ENCODE results near the gene BHLHE40. TPM values are rescaled to one million over a fixed set of nuclear protein-coding genes. Genes with fewer than 3 reads are reported as not detected.

The BHLHE40 gene
- total RNA-seq, 1 donor from 2014 or later: 33.9 TPM

DNA sequence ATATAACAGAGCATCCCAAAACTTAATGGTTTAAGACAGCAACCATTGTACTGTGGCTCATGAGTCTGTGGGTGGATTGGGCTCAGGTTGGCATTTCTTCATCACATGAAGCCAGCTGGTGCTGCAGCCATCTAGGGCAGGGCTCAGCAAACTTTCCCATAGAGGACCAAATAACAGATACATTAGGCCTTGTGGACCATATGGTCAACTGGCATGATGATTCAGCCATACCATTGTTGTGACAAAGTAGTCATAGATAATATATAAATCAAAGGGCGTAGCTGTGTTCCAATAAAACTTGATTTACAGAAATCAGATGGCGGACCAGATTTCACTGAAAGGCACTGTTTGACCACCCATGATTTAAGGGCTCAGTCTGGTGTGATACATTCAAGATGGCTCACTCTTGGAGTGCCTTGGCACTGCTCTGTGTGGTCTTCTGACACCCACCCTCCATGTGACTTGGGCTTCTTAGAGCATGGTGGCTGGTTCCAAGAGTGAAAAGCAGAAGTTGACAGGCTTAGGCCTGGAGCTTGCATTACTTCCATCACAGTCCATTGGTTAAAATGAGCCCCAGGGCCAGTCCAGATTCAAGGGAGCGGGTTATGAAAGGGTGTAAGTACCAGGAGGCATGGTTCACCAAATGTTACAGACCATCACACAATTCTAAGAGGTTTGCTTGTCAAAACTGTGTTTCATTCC is 40.8 kb upstream of the BHLHE40 start:
- no peak for DNase-seq
- Histone ChIP-seq H3K27me3 (ENCODE audit: low read depth) (no peaks in the 10 kb centered on the region), H3K27ac (replicated peaks) (no peak overlapping the region), H3K36me3 (no peaks in the 10 kb centered on the region), H3K9me3 (replicated peaks) (no peaks in the 10 kb centered on the region), H3K4me3 (no peak overlapping the region), H3K4me1 (no peaks in the 10 kb centered on the region)
- intact Hi-C loops (cut with micrococcal nuclease): no loop called here
- TF ChIP-seq, protein P1, sequence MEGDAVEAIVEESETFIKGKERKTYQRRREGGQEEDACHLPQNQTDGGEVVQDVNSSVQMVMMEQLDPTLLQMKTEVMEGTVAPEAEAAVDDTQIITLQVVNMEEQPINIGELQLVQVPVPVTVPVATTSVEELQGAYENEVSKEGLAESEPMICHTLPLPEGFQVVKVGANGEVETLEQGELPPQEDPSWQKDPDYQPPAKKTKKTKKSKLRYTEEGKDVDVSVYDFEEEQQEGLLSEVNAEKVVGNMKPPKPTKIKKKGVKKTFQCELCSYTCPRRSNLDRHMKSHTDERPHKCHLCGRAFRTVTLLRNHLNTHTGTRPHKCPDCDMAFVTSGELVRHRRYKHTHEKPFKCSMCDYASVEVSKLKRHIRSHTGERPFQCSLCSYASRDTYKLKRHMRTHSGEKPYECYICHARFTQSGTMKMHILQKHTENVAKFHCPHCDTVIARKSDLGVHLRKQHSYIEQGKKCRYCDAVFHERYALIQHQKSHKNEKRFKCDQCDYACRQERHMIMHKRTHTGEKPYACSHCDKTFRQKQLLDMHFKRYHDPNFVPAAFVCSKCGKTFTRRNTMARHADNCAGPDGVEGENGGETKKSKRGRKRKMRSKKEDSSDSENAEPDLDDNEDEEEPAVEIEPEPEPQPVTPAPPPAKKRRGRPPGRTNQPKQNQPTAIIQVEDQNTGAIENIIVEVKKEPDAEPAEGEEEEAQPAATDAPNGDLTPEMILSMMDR (IDR thresholded peaks at IDR 0.05; ENCODE audit: borderline replicate concordance): no peak

DNA sequence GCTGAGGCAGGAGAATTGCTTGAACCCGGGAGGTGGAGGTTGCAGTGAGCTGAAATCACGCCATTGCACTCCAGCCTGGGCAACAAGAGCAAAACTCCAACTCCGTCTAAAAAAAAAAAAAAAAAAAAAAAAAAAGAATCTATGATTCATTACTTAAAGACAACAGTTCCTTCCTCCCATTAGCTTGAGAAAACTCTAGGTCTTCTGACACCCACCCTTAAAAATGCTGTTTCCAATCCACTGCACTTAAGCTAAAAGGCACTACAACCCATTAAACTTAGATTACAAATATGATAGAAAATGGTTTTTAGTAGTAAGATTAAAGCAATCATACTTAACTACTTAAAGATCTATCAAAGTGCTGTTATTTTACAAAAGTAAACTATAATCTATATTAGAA is 40.0 kb upstream of the BHLHE40 start:
- Histone ChIP-seq H3K27ac (replicated peaks) (no peak overlapping the region), H3K4me3 (no peak overlapping the region), H3K36me3 (no peaks in the 10 kb centered on the region), H3K27me3 (ENCODE audit: low read depth) (no peaks in the 10 kb centered on the region), H3K4me1 (no peaks in the 10 kb centered on the region), H3K9me3 (replicated peaks) (no peaks in the 10 kb centered on the region)
- TF ChIP-seq, protein P1 (IDR thresholded peaks at IDR 0.05; ENCODE audit: borderline replicate concordance): no peak
- no peak for DNase-seq
- intact Hi-C loops (cut with micrococcal nuclease): no loop called here

DNA sequence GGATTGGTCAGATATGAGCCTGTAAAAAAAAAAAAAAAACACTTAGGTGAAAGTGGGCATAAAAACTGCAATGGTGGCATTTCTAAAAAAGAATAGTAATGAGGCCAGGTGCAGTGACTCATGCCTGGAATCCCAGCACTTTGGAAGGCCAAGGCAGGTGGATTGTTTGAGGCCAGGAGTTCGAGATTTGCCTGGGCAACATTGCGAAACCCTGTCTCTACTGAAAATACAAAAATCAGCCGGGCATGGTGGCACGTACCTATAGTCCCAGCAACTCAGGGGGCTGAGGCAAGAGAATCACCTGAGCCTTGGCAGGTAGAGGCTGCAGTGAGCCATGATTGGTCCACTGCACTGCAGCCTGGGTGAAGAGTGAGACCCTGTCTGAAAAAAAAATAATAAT is 38.3 kb upstream of the BHLHE40 start:
- Histone ChIP-seq H3K27me3 (ENCODE audit: low read depth) (no peaks in the 10 kb centered on the region), H3K27ac (replicated peaks) (no peak overlapping the region), H3K4me3 (no peak overlapping the region), H3K9me3 (replicated peaks) (no peaks in the 10 kb centered on the region), H3K4me1 (no peaks in the 10 kb centered on the region), H3K36me3 (no peaks in the 10 kb centered on the region)
- TF ChIP-seq, protein P1 (IDR thresholded peaks at IDR 0.05; ENCODE audit: borderline replicate concordance): no peak
- intact Hi-C loops (cut with micrococcal nuclease): no loop called here
- DNase-seq: no peak

DNA sequence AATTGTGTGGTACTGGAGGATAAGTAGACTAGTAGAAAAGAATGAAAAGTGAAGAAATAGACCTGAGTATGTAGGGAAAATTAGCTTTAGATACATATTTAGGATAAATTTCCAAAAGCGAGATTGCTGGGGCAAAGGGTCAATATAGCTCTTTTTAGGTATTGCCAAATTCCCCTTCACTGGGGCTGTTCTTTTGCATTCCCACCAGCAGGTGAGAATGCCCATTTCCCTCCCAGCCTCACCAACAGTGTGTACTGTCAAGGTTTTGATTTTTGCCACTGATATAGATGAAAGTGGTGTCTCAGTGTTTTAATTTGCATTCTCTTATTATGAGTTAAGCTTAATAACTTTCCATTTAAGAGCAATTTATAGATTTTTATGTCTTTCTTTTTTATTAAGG is 35.7 kb upstream of the BHLHE40 start:
- intact Hi-C loops (cut with micrococcal nuclease): no loop called here
- Histone ChIP-seq H3K4me1 (no peaks in the 10 kb centered on the region), H3K27me3 (ENCODE audit: low read depth) (no peaks in the 10 kb centered on the region), H3K27ac (replicated peaks) (no peak overlapping the region), H3K36me3 (no peaks in the 10 kb centered on the region), H3K9me3 (replicated peaks) (no peaks in the 10 kb centered on the region), H3K4me3 (no peak overlapping the region)
- no peak for DNase-seq
- TF ChIP-seq, protein P1 (IDR thresholded peaks at IDR 0.05; ENCODE audit: borderline replicate concordance): peak; percentile 29

DNA sequence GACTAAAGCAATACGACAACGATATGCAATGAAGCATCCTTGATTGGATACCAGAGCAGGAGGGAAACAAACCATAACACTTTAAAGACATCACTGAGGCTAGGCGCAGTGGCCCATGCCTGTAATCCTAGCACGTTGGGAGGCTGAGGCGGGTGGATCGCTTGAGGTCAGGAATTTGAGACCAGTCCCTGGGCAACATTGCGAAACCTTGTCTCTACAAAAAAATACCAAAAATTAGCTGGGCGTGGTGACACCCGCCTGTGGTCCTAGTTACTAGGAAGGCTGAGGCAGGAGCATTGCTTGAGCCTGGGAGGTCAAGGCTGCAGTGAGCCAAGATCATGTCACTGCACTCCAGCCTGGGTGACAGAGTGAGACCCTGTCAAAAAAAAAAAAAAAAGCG is 33.9 kb upstream of the BHLHE40 start:
- Histone ChIP-seq H3K9me3 (replicated peaks) (no peaks in the 10 kb centered on the region), H3K4me1 (peaks cover 15% of the 10 kb centered on the region), H3K36me3 (no peaks in the 10 kb centered on the region), H3K4me3 (no peak overlapping the region), H3K27ac (replicated peaks) (no peak overlapping the region), H3K27me3 (ENCODE audit: low read depth) (no peaks in the 10 kb centered on the region)
- TF ChIP-seq, protein P1 (IDR thresholded peaks at IDR 0.05; ENCODE audit: borderline replicate concordance): no peak
- DNase-seq: no peak
- intact Hi-C loops (cut with micrococcal nuclease): no loop called here
